Right renal pelvis (tissue), 4 donors: Measurements from ENCODE around the gene FES. TPM values are rescaled to one million over a fixed set of nuclear protein-coding genes. Genes with fewer than 3 reads are reported as not detected.

Source experiments
- polyA plus RNA-seq, 4 donors: library from polyadenylated mRNA; unstranded; fragments of 120-200 nt; gene quantifications; one replicate each; pipeline ENCODE4 v1.2.1, GENCODE V29; 2013; ENCODE audit not compliant: insufficient read length in 4 of 4

Gene FES
- polyA plus RNA-seq, 4 donors: 9.3 to 15.9 (median 14.4) TPM

Other genes with a start within 250 kb of the FES start
- gene BLM, start 167.2 kb upstream of the FES start, polyA plus RNA-seq: 10 to 100 TPM; 10.3 to 14.4 (median 12.3) TPM
- gene FURIN, start 15.9 kb upstream of the FES start, polyA plus RNA-seq: 10 to 100 TPM; 47.2 to 58.7 (median 48.9) TPM
- 10 to 100 TPM; 44.8 to 53.3 (median 50.0) TPM for gene MAN2A2, start 18.8 kb downstream of the FES start, polyA plus RNA-seq
- gene HDDC3, start 48.0 kb downstream of the FES start, polyA plus RNA-seq: 10 to 100 TPM; 15.3 to 21.7 (median 18.5) TPM
- 10 to 100 TPM; 61.5 to 73.7 (median 62.8) TPM for gene UNC45A, start 50.8 kb downstream of the FES start, polyA plus RNA-seq
- gene RCCD1, start 70.4 kb downstream of the FES start, polyA plus RNA-seq: 10 to 100 TPM; 15.2 to 18.9 (median 17.2) TPM
- gene PRC1, start 110.0 kb downstream of the FES start, polyA plus RNA-seq: 10 to 100 TPM; 66.6 to 75.2 (median 72.5) TPM
- 10 to 100 TPM; 19.0 to 26.7 (median 22.2) TPM for gene VPS33B, start 138.1 kb downstream of the FES start, polyA plus RNA-seq
- gene SV2B, start 215.8 kb downstream of the FES start, polyA plus RNA-seq: 1 to 10 TPM in 1 of 4 donors, under 1 TPM in 3; 0.75 to 1.1 (median 0.83) TPM